Liver (tissue), 9 donors: ENCODE measurements around the gene PARD3. TPM values are rescaled to one million over a fixed set of nuclear protein-coding genes. Genes with fewer than 3 reads are reported as not detected.

Experiments used
- DNase-seq: peaks from one replicate; pipeline ENCODE4 v3.0.0-alpha.2; 2017; ENCODE audit warnings: low spot score
- H3K27ac ChIP-seq, 2 donors: one replicate each; pipeline ENCODE4 v1.7.0; 2013; ENCODE audit warnings: inconsistent platforms in 2 of 2, low read length in 2 of 2, control low read depth in 1 of 2, low read depth in 1 of 2, mild to moderate bottlenecking in 1 of 2
- H3K27me3 ChIP-seq, 4 donors: one replicate each; pipeline versions ENCODE4 v1.6.1 to v1.7.0; 2013; ENCODE audit warnings: low read length in 3 of 4, inconsistent platforms in 1 of 4, mild to moderate bottlenecking in 1 of 4, moderate library complexity in 1 of 4; ENCODE audit not compliant: control insufficient read depth in 4 of 4, insufficient read depth in 4 of 4
- H3K36me3 ChIP-seq, 4 donors: one replicate each; pipeline versions ENCODE4 v1.6.1 to v1.7.0; 2013; ENCODE audit warnings: low read length in 3 of 4, mild to moderate bottlenecking in 3 of 4, low read depth in 1 of 4, moderate library complexity in 1 of 4; ENCODE audit not compliant: control insufficient read depth in 4 of 4, insufficient read depth in 3 of 4
- H3K4me1 ChIP-seq, 4 donors: one replicate each; pipeline versions ENCODE4 v1.6.1 to v1.7.0; 2013; ENCODE audit warnings: low read length in 3 of 4, mild to moderate bottlenecking in 3 of 4, moderate library complexity in 1 of 4; ENCODE audit not compliant: control insufficient read depth in 4 of 4, insufficient read depth in 4 of 4
- H3K4me3 ChIP-seq, 3 donors: one replicate each; pipeline versions ENCODE4 v1.6.1 to v1.7.0; 2013; ENCODE audit warnings: low read length in 3 of 3, control low read depth in 1 of 3, low read depth in 1 of 3, mild to moderate bottlenecking in 1 of 3
- H3K9ac ChIP-seq, 2 donors: one replicate each; pipeline ENCODE4 v1.7.0; 2013; ENCODE audit warnings: low read length in 2 of 2, mild to moderate bottlenecking in 2 of 2, moderate library complexity in 2 of 2, control low read depth in 1 of 2, low read depth in 1 of 2
- H3K9me3 ChIP-seq, 4 donors: one replicate each; pipeline versions ENCODE4 v1.6.1 to v1.7.0; 2013; ENCODE audit warnings: low read length in 3 of 4; ENCODE audit not compliant: control insufficient read depth in 4 of 4
- ATF3 ChIP-seq: IDR thresholded peaks from 2 replicates; pipeline ENCODE4 v1.6.1; 2016; ENCODE audit warnings: antibody characterized with exemption
- CTCF ChIP-seq: fragments of 150-350 bp; IDR thresholded peaks from 2 replicates; pipeline ENCODE4 v1.5.1; 2017; ENCODE audit warnings: improper control_type of control experiment, low read depth, low read length; ENCODE audit not compliant: missing input control
- EGR1 ChIP-seq, 2 donors: IDR thresholded peaks; 2 replicates each; pipeline ENCODE4 v1.6.1; 2016 to 2018; ENCODE audit warnings: antibody characterized with exemption in 2 of 2, low read depth in 2 of 2
- FOXA1 ChIP-seq: IDR thresholded peaks from 2 replicates; pipeline ENCODE4 v1.6.1; 2016; ENCODE audit warnings: antibody characterized with exemption
- FOXA2 ChIP-seq: IDR thresholded peaks from 2 replicates; pipeline ENCODE4 v1.6.1; 2016; ENCODE audit warnings: antibody characterized with exemption
- GABPA ChIP-seq, 2 donors: IDR thresholded peaks in 1 of 2; conservative IDR thresholded peaks in 1 of 2; 2 replicates each; pipeline ENCODE4 v1.6.1; 2016; ENCODE audit warnings: antibody characterized with exemption in 2 of 2, mild to moderate bottlenecking in 1 of 2, moderate library complexity in 1 of 2
- HNF4A ChIP-seq, 2 donors: conservative IDR thresholded peaks; 2 replicates each; pipeline ENCODE4 v1.6.1; 2016; ENCODE audit warnings: antibody characterized with exemption in 2 of 2, mild to moderate bottlenecking in 2 of 2
- HNF4G ChIP-seq: IDR thresholded peaks from 2 replicates; pipeline ENCODE4 v1.6.1; 2016; ENCODE audit warnings: antibody characterized with exemption
- JUND ChIP-seq, 2 donors: IDR thresholded peaks; 2 replicates each; pipeline ENCODE4 v1.6.1; 2016; ENCODE audit warnings: antibody characterized with exemption in 2 of 2
- MAX ChIP-seq: IDR thresholded peaks from 2 replicates; pipeline ENCODE4 v1.6.1; 2016; ENCODE audit warnings: antibody characterized with exemption
- NR2F2 ChIP-seq: IDR thresholded peaks from 2 replicates; pipeline ENCODE4 v1.6.1; 2016; ENCODE audit warnings: antibody characterized with exemption
- RAD21 ChIP-seq, 2 donors: IDR thresholded peaks; 2 replicates each; pipeline ENCODE4 v1.6.1; 2016; ENCODE audit warnings: antibody characterized with exemption in 2 of 2, mild to moderate bottlenecking in 2 of 2
- REST ChIP-seq: IDR thresholded peaks from 2 replicates; pipeline ENCODE4 v1.6.1; 2016; ENCODE audit warnings: antibody characterized with exemption, mild to moderate bottlenecking
- RXRA ChIP-seq, 2 donors: IDR thresholded peaks; 2 replicates each; pipeline ENCODE4 v1.6.1; 2017 to 2018; ENCODE audit warnings: antibody characterized with exemption in 2 of 2, mild to moderate bottlenecking in 1 of 2
- SP1 ChIP-seq: IDR thresholded peaks from 2 replicates; pipeline ENCODE4 v1.6.1; 2018; ENCODE audit warnings: antibody characterized with exemption, mild to moderate bottlenecking
- TAF1 ChIP-seq: conservative IDR thresholded peaks from 2 replicates; pipeline ENCODE4 v1.6.1; 2016; ENCODE audit warnings: antibody characterized with exemption, mild to moderate bottlenecking
- YY1 ChIP-seq: IDR thresholded peaks from 2 replicates; pipeline ENCODE4 v1.6.1; 2016; ENCODE audit warnings: antibody characterized with exemption, mild to moderate bottlenecking
- ZBTB33 ChIP-seq: IDR thresholded peaks from 2 replicates; pipeline ENCODE4 v1.6.1; 2016; ENCODE audit warnings: antibody characterized with exemption
- WGBS: extraction: QIAGEN DNeasy Blood & Tissue Kit; methylation state at CpG from one replicate; pipeline ENCODE4 v1.1.7; 2013; 5-methylcytosine and 5-hydroxymethylcytosine counted together
- polyA plus RNA-seq, 2 donors: library from polyadenylated mRNA; stranded (reverse) in 1 of 2; unstranded in 1 of 2; fragments of 200-250 nt in 1 of 2; fragments of >200 nt in 1 of 2; fragmentation: Nextera tagmentation in 1 of 2; extraction: Ambion mirVana in 1 of 2; gene quantifications; one replicate each; pipeline versions ENCODE4 v1.2.1 to v1.2.3, GENCODE V29; 2013 to 2015
- total RNA-seq, 2 donors: library from RNA; depleted of rRNA; stranded (reverse); fragments of >200 nt; gene quantifications; one replicate each; pipeline ENCODE4 v1.2.3, GENCODE V29; 2014
- donor health status: healthy.
- donor health status: healthy.
- donor health status: healthy.
- donor health status: healthy.
- donor health status: healthy.

The PARD3 gene
- total and polyA plus RNA-seq, 4 donors: 12.3 to 43.8 (median 13.5) TPM

GRCh38 chr10:34335960-34336690 lies 479.0 kb downstream of the PARD3 start:
- 92% methylated on average over 5 of the region's 5 CpGs for WGBS
- TF ChIP-seq REST: no peak
- no peak for TF ChIP-seq CTCF
- no peak for TF ChIP-seq ATF3
- TF ChIP-seq SP1: no peak
- TF ChIP-seq RAD21 (IDR thresholded peaks at IDR 0.05): no peak
- TF ChIP-seq ZBTB33: no peak
- no peak for TF ChIP-seq NR2F2
- TF ChIP-seq MAX: no peak
- no peak for TF ChIP-seq HNF4A (conservative IDR thresholded peaks at IDR 0.05)
- no peak for TF ChIP-seq HNF4G
- no peak for TF ChIP-seq JUND (IDR thresholded peaks at IDR 0.05)
- TF ChIP-seq EGR1 (IDR thresholded peaks at IDR 0.05; ENCODE audit: low read depth in 2 of 2): no peak
- TF ChIP-seq FOXA2: no peak
- TF ChIP-seq GABPA (IDR thresholded peaks at IDR 0.05 in 1 of 2, conservative IDR thresholded peaks at IDR 0.05 in 1 of 2): no peak
- no peak for TF ChIP-seq YY1
- TF ChIP-seq RXRA (IDR thresholded peaks at IDR 0.05): no peak
- no peak for TF ChIP-seq FOXA1
- TF ChIP-seq TAF1: no peak

More at GRCh38 chr10:34335960-34336690, 479.0 kb downstream of the PARD3 start:
- Histone ChIP-seq H3K4me3 (no peak overlapping the region), H3K27ac (no peak overlapping the region), H3K9ac (no peak overlapping the region), H3K4me1 (peaks cover 0 to 2% (median 0%) of the 10 kb centered on the region in 4 donors), H3K9me3 (no peaks in the 10 kb centered on the region), H3K27me3 (no peaks in the 10 kb centered on the region), H3K36me3 (peaks cover 0 to 2% (median under 1%) of the 10 kb centered on the region in 4 donors)
- no peak for DNase-seq
